Renal cortical epithelial cell (primary cell): ENCODE data around the gene KCNIP3. TPM values are rescaled to one million over a fixed set of nuclear protein-coding genes. Genes with fewer than 3 reads are reported as not detected.
A peak's percentile ranks its signal among the peaks of the same experiment; 100 is the strongest.

ENCODE experiments used
- DNase-seq: peaks from one replicate; pipeline ENCODE4 v3.0.0-alpha.2; 2011; ENCODE audit warnings: low read depth
- total RNA-seq: library from RNA; depleted of rRNA; stranded (reverse); fragments of >200 nt; gene quantifications from 2 replicates; pipeline ENCODE4 v1.2.3, GENCODE V29; 2014

Gene KCNIP3
- total RNA-seq, 1 donor from 2014 or later, result 127 TPM

DNA sequence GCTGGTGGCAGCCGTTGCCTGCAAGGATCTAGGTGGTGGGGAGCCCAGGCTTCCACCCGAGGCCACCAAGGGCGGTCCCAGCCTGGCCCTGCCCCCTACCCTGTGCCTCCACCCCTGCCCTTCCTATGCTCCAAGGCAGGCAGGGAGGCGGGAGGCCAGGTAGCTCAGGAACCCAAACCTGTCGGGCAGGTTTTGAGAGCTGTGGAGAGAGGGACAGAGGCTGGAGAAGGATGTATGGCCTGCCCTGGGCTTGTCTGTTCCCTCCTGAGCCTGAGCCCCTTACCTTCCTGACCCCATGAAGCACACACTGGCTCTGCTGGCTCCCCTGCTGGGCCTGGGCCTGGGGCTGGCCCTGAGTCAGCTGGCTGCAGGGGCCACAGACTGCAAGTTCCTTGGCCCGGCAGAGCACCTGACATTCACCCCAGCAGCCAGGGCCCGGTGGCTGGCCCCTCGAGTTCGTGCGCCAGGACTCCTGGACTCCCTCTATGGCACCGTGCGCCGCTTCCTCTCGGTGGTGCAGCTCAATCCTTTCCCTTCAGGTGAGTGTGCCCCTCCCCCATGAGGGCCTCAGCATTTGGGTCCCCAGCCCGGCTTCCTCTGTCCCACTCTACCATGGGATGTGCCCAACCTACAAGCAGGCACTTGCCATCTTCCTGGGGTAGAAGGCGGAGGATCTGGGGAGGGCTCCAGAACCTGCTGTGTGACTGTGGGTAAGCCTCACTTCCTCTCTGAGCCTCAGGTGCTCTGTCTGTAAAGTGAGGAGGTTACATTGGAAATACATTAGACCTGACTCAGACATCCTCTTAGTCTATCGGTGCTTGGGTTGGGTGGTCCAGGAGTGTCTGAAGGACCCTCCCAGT is 22.6 kb upstream of the KCNIP3 start, which contains the start of gene PROM2:
Gene PROM2 (plus strand): TSS at position 159 of the 860 bp plus-strand sequence. CDS start 137 bp downstream, at position 296.
- no peak for DNase-seq

GRCh38 chr2:95275151-95275515 is 22.0 kb upstream of the KCNIP3 start:
- no peak for DNase-seq

DNA sequence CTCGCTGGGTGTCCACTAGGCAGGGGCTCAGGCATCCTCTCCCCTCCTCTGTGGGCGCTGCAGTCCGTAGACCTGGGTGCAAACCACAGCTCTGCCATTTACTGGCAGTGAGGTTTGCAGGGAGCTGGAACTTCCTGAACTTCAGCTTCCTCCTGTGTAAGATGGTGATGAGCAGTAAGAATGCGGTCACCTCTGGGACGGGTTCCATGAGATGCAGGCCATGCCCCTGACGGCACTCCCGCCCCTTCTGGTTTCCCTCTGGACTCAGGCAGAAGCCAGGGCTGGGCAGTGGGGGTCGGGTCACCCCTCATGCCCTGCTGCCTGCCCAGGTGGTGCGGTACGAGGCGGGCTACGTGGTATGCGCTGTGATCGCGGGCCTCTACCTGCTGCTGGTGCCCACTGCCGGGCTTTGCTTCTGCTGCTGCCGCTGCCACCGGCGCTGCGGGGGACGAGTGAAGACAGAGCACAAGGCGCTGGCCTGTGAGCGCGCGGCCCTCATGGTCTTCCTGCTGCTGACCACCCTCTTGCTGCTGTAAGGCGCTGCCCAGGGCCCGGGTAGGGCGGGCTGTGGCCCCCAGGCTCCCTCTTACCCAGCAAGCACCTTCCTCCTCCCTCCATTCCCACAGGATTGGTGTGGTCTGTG is 21.4 kb upstream of the KCNIP3 start:
- peak; percentile 18 for DNase-seq

GRCh38 chr2:95276244-95276887 is 20.8 kb upstream of the KCNIP3 start:
- DNase-seq, result no peak

GRCh38 chr2:95276888-95277245 is 20.3 kb upstream of the KCNIP3 start:
- DNase-seq, result no peak

DNA sequence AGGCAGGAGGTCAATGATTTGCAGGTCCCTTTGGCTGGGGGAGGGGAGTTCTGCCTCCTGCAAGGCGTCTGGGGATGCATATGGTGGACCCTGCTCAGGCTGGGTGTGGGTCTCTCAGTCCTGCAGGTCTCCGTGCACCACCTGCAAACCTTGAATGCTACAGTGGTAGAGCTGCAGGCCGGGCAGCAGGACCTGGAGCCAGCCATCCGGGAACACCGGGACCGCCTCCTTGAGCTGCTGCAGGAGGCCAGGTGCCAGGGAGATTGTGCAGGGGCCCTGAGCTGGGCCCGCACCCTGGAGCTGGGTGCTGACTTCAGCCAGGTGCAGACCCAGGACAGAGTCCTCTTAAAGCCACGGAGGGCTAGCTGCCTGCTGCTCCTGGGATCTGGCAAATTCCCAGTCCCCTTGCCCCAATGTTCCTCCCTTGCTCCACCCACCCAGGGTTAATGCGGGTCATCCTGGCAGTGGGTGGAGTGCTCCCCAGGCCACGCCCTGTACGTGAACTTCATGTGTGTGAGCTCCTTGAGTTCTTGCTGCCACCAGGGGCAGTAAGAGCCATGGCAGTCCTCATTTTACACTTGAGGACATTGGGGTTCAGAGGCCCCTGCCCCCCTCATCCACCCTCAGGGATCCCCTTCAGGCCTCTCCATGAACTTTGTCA is 19.8 kb upstream of the KCNIP3 start:
- DNase-seq, result peak; percentile 57

DNA sequence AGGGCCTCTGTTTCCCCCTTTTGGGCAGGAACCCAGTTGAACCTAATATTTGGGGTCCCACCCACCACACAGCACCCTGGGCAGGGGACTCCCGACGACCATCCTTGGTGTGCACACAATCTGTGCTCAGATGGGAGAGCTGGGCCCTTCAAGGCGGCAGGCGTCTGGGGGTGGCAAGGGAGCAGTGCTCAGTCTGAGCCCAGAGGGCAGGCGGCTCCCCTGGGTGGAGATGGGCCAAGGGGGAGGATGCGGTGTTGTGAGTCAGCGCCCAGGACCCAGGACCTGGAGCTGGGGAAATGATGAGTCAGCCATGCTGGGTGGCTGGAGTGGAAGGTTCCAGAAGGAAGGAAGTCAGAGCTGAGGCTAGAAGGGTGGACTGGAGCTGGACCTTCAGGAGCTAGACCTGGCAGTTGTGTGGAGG is 19.1 kb upstream of the KCNIP3 start:
- peak; percentile 83 for DNase-seq

DNA sequence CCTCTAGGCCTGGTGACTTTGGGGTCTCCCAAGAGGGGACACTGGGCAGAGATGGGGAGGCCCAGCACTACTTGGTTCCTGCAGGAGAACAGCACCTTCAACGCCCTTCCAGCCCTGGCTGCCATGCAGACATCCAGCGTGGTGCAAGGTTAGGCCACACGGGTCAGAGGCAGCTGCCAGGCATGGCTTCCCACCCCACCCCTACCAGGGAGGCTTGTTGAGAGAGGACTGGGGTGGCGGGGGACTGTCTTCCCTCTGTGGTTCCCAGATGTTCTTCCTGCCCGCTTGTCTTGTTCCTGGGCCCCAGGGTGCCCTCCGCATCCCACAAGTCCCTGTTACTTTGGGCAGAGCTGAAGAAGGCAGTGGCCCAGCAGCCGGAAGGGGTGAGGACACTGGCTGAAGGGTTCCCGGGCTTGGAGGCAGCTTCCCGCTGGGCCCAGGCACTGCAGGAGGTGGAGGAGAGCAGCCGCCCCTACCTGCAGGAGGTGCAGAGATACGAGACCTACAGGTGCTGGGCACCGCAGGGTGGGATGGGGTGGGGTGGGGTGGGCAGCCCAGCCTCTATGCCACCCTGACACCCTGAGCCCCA is 18.4 kb upstream of the KCNIP3 start:
- DNase-seq, result no peak

- DNase-seq, result no peak
Measured at GRCh38 chr2:95279435-95280035, 17.6 kb upstream of the KCNIP3 start.

DNA sequence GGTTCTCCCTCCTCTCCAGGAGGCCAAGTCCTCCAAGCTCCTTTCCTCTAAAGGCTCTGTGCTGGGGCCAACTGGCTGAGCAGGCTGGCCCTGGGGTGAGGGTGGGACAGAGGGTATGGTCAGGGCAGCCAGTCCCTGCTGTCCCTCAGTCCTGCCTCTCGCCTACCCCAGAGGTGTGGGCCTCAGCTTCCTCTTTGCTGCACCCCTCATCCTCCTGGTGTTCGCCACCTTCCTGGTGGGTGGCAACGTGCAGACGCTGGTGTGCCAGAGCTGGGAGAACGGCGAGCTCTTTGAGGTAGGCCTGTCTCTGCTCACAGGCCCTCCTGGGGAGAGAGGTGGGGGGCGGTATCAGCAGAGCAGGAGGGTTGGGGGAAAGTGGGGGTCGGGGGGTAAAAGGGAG is 16.1 kb upstream of the KCNIP3 start:
- DNase-seq, result no peak

GRCh38 chr2:95281786-95282185 is 15.4 kb upstream of the KCNIP3 start:
- DNase-seq, result no peak

- no peak for DNase-seq
Measured at GRCh38 chr2:95282458-95282857, 14.7 kb upstream of the KCNIP3 start.

DNA sequence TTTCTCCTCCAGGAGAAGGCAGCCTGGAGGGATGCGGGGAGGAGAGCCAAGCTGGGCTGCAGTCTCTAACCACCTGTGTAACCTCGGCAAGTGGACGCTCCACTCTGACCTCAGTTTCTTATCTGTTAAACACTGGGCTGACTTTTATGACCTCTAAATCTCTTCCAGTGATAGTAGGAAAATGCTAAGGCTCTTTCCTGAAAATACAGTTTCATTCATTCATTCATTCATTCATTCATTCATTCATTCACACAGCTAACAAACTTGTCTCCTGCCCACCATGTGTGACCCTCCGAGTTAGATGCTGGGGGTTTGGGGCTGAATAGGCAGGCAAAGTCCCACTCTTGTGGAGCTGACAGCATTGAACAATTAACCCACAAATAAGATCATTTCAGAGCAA is 13.6 kb upstream of the KCNIP3 start:
- no peak for DNase-seq

DNA sequence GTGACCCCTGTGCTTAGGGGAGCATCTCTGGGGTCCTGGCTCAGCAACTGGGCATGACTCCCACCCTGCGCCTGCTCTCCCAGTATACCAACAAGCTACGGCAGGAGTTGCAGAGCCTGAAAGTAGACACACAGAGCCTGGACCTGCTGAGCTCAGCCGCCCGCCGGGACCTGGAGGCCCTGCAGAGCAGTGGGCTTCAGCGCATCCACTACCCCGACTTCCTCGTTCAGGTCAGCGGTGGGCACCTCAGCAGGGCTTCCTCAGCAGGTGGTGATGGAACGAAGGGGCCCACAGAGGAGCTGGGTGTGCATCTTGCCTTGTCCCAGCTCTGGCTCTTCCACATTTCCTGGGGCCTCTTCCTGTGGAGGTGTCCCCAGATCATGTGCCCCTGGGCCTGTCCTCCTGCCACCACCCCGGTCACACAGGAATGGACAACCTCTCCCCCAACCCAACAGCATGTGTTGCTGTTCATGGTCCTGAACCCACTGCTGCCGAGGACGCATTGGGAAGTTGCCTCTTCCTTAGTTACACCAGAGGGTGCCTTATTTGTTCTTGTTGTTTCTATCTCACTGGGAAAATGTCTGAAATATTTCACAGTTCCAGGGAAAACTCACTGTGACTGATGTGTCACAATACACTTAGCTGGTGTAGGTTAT is 12.1 kb upstream of the KCNIP3 start:
- DNase-seq, result no peak

GRCh38 chr2:95285542-95285932 is 11.6 kb upstream of the KCNIP3 start:
- DNase-seq, result no peak

GRCh38 chr2:95287336-95287735 is 9.8 kb upstream of the KCNIP3 start:
- no peak for DNase-seq

DNA sequence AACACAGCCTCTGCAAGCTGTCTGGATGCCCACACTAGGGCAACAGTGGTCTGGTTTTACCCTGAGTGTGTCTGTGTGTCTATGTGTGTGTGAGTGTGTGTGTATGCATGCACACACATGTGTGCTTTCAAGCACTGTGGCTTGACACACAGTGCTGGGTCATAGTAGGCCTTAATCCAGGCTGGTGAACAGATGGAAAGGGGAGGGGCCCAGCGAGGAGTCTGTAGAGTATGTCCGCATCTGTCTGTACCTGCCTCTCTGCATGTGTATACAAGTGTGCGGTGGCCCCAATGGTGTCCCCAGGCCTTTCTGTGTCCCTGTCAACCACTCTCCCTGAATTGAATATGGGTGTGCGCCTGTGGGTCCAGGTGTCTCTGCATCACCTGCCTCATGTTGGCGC is 9.3 kb upstream of the KCNIP3 start:
- no peak for DNase-seq

- no peak for DNase-seq
Measured at GRCh38 chr2:95289253-95289652, 7.9 kb upstream of the KCNIP3 start.

- DNase-seq, result no peak
Measured at GRCh38 chr2:95291222-95291621, 5.9 kb upstream of the KCNIP3 start.

- peak; percentile 62 for DNase-seq
Measured at GRCh38 chr2:95292623-95293260, 4.4 kb upstream of the KCNIP3 start.
